Lower leg skin (tissue), 3 donors: ENCODE data around the gene TBPL2.

ENCODE experiments used
- CTCF ChIP-seq, 3 donors: fragments of 450-650 bp; IDR thresholded peaks; one replicate each; pipeline ENCODE4 v1.5.1; 2016; ENCODE audit warnings: antibody characterized with exemption in 3 of 3, mild to moderate bottlenecking in 3 of 3, moderate library complexity in 2 of 3
- POLR2A ChIP-seq, 2 donors: fragments of 450-650 bp; IDR thresholded peaks; one replicate each; pipeline ENCODE4 v1.6.1; 2016 to 2017; ENCODE audit warnings: antibody characterized with exemption in 2 of 2, mild to moderate bottlenecking in 1 of 2, moderate library complexity in 1 of 2

- TF ChIP-seq CTCF (IDR thresholded peaks at IDR 0.05) (no peak), POLR2A (IDR thresholded peaks at IDR 0.05) (no peak)
Observed at GRCh38 chr14:55401751-55402150, 38.7 kb downstream of the TBPL2 start.
